ENCODE measurements around the gene NRXN3. TPM values are rescaled to one million over a fixed set of nuclear protein-coding genes. Genes with fewer than 3 reads are reported as not detected.

Gene NRXN3
- total RNA-seq, 6 experiments from 2014 or later = 0.07 to 0.28 (median 0.11) TPM; not detected in 2

- TF ChIP-seq CTCF (IDR thresholded peaks at IDR 0.05) = no peak
Measured at GRCh38 chr14:79415726-79416125, 1245.6 kb downstream of the NRXN3 start.

GRCh38 chr14:79417961-79418360 is 1247.8 kb downstream of the NRXN3 start:
- no peaks in the 10 kb centered on the region for H3K36me3 Mint-ChIP-seq (ENCODE audit: low read depth)
- H3K27ac Mint-ChIP-seq = no peak overlapping the region
- TF ChIP-seq CTCF (IDR thresholded peaks at IDR 0.05) = no peak
- DNase-seq = no peak
- no peak overlapping the region for H3K4me3 Mint-ChIP-seq
- no peaks in the 10 kb centered on the region for H3K27me3 Mint-ChIP-seq (ENCODE audit: insufficient read depth)
- H3K9me3 Mint-ChIP-seq = peaks cover 12% of the 10 kb centered on the region
- H3K4me1 Mint-ChIP-seq (ENCODE audit: low read depth) = no peaks in the 10 kb centered on the region

More at GRCh38 chr14:79415726-79416125, 1245.6 kb downstream of the NRXN3 start:
- no peaks in the 10 kb centered on the region for H3K27me3 Mint-ChIP-seq (ENCODE audit: insufficient read depth)
- no peak overlapping the region for H3K27ac Mint-ChIP-seq
- H3K4me3 Mint-ChIP-seq = no peak overlapping the region
- no peak for DNase-seq
- H3K9me3 Mint-ChIP-seq = peaks cover 12% of the 10 kb centered on the region
- 0 out of 2 replicates have a peak, but pooled peaks cover 3% of the 10 kb centered on the region for H3K36me3 Mint-ChIP-seq (ENCODE audit: low read depth)
- H3K4me1 Mint-ChIP-seq (ENCODE audit: low read depth) = no peaks in the 10 kb centered on the region

GRCh38 chr14:79418649-79419415 is 1248.7 kb downstream of the NRXN3 start:
- DNase-seq = no peak
- H3K27ac Mint-ChIP-seq = no peak overlapping the region
- no peak for TF ChIP-seq CTCF (IDR thresholded peaks at IDR 0.05)
- no peaks in the 10 kb centered on the region for H3K4me1 Mint-ChIP-seq (ENCODE audit: low read depth)
- H3K36me3 Mint-ChIP-seq (ENCODE audit: low read depth) = no peaks in the 10 kb centered on the region
- H3K9me3 Mint-ChIP-seq = peaks cover 12% of the 10 kb centered on the region; the same call in 1 of the 2 replicates
- no peak overlapping the region for H3K4me3 Mint-ChIP-seq
- H3K27me3 Mint-ChIP-seq (ENCODE audit: insufficient read depth) = no peaks in the 10 kb centered on the region

- Mint-ChIP-seq H3K4me3 (no peak overlapping the region), H3K36me3 (ENCODE audit: low read depth) (no peaks in the 10 kb centered on the region), H3K4me1 (ENCODE audit: low read depth) (no peaks in the 10 kb centered on the region), H3K9me3 (peaks cover 12% of the 10 kb centered on the region; the same call in 1 of the 2 replicates), H3K27ac (no peak overlapping the region), H3K27me3 (ENCODE audit: insufficient read depth) (no peaks in the 10 kb centered on the region)
- TF ChIP-seq CTCF (IDR thresholded peaks at IDR 0.05) = no peak
- DNase-seq = no peak
Measured at GRCh38 chr14:79419571-79420327, 1249.6 kb downstream of the NRXN3 start.

- TF ChIP-seq CTCF (IDR thresholded peaks at IDR 0.05) = no peak
- Mint-ChIP-seq H3K4me1 (ENCODE audit: low read depth) (no peaks in the 10 kb centered on the region), H3K27me3 (ENCODE audit: insufficient read depth) (no peaks in the 10 kb centered on the region), H3K9me3 (peaks cover 14% of the 10 kb centered on the region; the same call in 1 of the 2 replicates), H3K36me3 (ENCODE audit: low read depth) (no peaks in the 10 kb centered on the region), H3K4me3 (no peak overlapping the region), H3K27ac (no peak overlapping the region)
- DNase-seq = no peak
Measured at GRCh38 chr14:79420725-79421124, 1250.6 kb downstream of the NRXN3 start.
